Left ventricle myocardium superior (tissue), 1 donor: ENCODE measurements around the gene RTN4IP1. TPM values are rescaled to one million over a fixed set of nuclear protein-coding genes. Genes with fewer than 3 reads are reported as not detected.
"Not testable (repeated sequence)": the region's sequence is repeated elsewhere in the genome, so short reads cannot be mapped to it uniquely, and the experiment has no call there.

ENCODE experiments used
- ATAC-seq: fragments of 200-7000 bp; cut with Tn5 transposase; one replicate; pipeline ENCODE4 v1.9.1; 2020; ENCODE audit warnings: mild to moderate bottlenecking, moderate library complexity
- DNase-seq: peaks from one replicate; pipeline ENCODE4 v3.0.0-alpha.2; 2020
- intact Hi-C: fragments of 100-400 bp; cut with micrococcal nuclease; formaldehyde crosslinking; loops from one replicate; pipeline ENCODE4 v1.11.0; 2022
- total RNA-seq: library from RNA; stranded (reverse); fragmentation: NEBNext Ultra II Directional; extraction: Animal tissue kit (Norgen Biotek cat#: 25700); gene quantifications from one replicate; pipeline ENCODE4 v1.2.1, GENCODE V29; 2021
- donor health status: DM: no; HTN: yes; CAD: no; lungs with severe emphysema.

Gene RTN4IP1
- total RNA-seq, 1 donor from 2014 or later = 19.2 TPM

- ATAC-seq (no peak), DNase-seq (no peak)
- intact Hi-C loops = no loop called here
Measured at GRCh38 chr6:106556368-106556960, 72.8 kb downstream of the RTN4IP1 start.

- no peak for DNase-seq
- intact Hi-C loops = no loop called here
- no peak for ATAC-seq
Measured at GRCh38 chr6:106555767-106556166, 73.5 kb downstream of the RTN4IP1 start.

- ATAC-seq (no peak), DNase-seq (no peak)
- intact Hi-C loops = no loop called here
Measured at GRCh38 chr6:106553440-106553839, 75.9 kb downstream of the RTN4IP1 start.

- intact Hi-C loops = no loop called here
- ATAC-seq (no peak), DNase-seq (no peak)
Measured at GRCh38 chr6:106551155-106551554, 78.1 kb downstream of the RTN4IP1 start.

- ATAC-seq (no peak), DNase-seq (no peak)
- intact Hi-C loops = no loop called here
Measured at GRCh38 chr6:106549521-106549920, 79.8 kb downstream of the RTN4IP1 start.

GRCh38 chr6:106548926-106549455, 80.3 kb downstream of the RTN4IP1 start:
- ATAC-seq, DNase-seq, intact Hi-C loops: not testable (repeated sequence)

GRCh38 chr6:106547601-106548453, 81.5 kb downstream of the RTN4IP1 start:
- no peak for DNase-seq
- ATAC-seq = no peak
- intact Hi-C loops = no loop called here

GRCh38 chr6:106546691-106547414, 82.4 kb downstream of the RTN4IP1 start:
- peak; percentile 48 for ATAC-seq
- no peak for DNase-seq
- intact Hi-C loops = no loop called here

- no peak for ATAC-seq
- intact Hi-C loops = no loop called here
- DNase-seq = no peak
Measured at GRCh38 chr6:106546261-106546690, 83.0 kb downstream of the RTN4IP1 start.

GRCh38 chr6:106540907-106541306, 88.4 kb downstream of the RTN4IP1 start:
- intact Hi-C loops = no loop called here
- ATAC-seq (no peak), DNase-seq (no peak)

GRCh38 chr6:106540432-106540831, 88.9 kb downstream of the RTN4IP1 start:
- intact Hi-C loops = no loop called here
- ATAC-seq = no peak

GRCh38 chr6:106539936-106540335, 89.4 kb downstream of the RTN4IP1 start:
- intact Hi-C loops = no loop called here
- ATAC-seq = peak; percentile 48
- DNase-seq = no peak

More at GRCh38 chr6:106540432-106540831, 88.9 kb downstream of the RTN4IP1 start:
- DNase-seq = no peak

- DNase-seq = no peak
- no peak for ATAC-seq
Measured at GRCh38 chr6:106538145-106538544, 91.2 kb downstream of the RTN4IP1 start.

GRCh38 chr6:106537662-106538061, 91.6 kb downstream of the RTN4IP1 start:
- no peak for ATAC-seq
- intact Hi-C loops = no loop called here
- no peak for DNase-seq

More at GRCh38 chr6:106538145-106538544, 91.2 kb downstream of the RTN4IP1 start:
- intact Hi-C loops = no loop called here

GRCh38 chr6:106536851-106537250, 92.4 kb downstream of the RTN4IP1 start:
- intact Hi-C loops = no loop called here
- no peak for DNase-seq
- ATAC-seq = no peak

GRCh38 chr6:106536357-106536756, 92.9 kb downstream of the RTN4IP1 start:
- ATAC-seq = no peak
- no peak for DNase-seq
- intact Hi-C loops = no loop called here

GRCh38 chr6:106535012-106535411, 94.3 kb downstream of the RTN4IP1 start:
- intact Hi-C loops = no loop called here
- no peak for ATAC-seq
- no peak for DNase-seq

- ATAC-seq = no peak
- intact Hi-C loops = no loop called here
- DNase-seq = no peak
Measured at GRCh38 chr6:106534564-106534982, 94.7 kb downstream of the RTN4IP1 start.

- DNase-seq (no peak), ATAC-seq (no peak)
- intact Hi-C loops = no loop called here
Measured at GRCh38 chr6:106534004-106534403, 95.3 kb downstream of the RTN4IP1 start.

GRCh38 chr6:106533054-106533453, 96.2 kb downstream of the RTN4IP1 start:
- intact Hi-C loops = no loop called here
- ATAC-seq (no peak), DNase-seq (no peak)
